Loucy (cell line): Measurements from ENCODE around the gene MNS1.

Experiments used
- EZH2phosphoT487 ChIP-seq: fragments of 200-600 bp; IDR thresholded peaks from 2 replicates; pipeline ENCODE4 v1.6.1; 2018; ENCODE audit warnings: antibody characterized with exemption, mild to moderate bottlenecking, moderate library complexity, borderline replicate concordance
- TF ChIP-seq, protein P1 (sequence below): fragments of 200-600 bp; sonication (generic); conservative IDR thresholded peaks from 2 replicates; pipeline ENCODE4 v1.5.1; 2014; ENCODE audit warnings: mild to moderate bottlenecking, antibody characterized with exemption, low read length

DNA sequence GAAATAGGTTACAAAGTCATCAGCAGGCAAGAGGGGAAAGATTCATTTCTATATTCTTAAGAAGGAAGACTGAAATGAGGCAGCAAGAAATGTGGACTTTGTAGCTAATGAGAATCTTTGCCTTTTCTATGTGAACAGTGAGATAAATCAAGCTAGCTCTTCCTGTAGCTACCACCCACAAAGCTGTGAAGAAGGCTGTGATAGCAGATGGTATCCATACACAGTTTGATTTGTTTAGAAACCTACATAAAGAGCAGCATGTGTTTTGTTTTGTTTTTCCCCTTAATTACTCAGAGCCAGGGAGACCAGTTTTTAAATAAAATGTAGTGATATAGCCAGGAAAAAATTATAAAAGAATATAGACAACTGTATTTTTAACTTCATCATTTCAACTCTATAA lies 54.2 kb downstream of the MNS1 start:
- TF ChIP-seq, protein P1, sequence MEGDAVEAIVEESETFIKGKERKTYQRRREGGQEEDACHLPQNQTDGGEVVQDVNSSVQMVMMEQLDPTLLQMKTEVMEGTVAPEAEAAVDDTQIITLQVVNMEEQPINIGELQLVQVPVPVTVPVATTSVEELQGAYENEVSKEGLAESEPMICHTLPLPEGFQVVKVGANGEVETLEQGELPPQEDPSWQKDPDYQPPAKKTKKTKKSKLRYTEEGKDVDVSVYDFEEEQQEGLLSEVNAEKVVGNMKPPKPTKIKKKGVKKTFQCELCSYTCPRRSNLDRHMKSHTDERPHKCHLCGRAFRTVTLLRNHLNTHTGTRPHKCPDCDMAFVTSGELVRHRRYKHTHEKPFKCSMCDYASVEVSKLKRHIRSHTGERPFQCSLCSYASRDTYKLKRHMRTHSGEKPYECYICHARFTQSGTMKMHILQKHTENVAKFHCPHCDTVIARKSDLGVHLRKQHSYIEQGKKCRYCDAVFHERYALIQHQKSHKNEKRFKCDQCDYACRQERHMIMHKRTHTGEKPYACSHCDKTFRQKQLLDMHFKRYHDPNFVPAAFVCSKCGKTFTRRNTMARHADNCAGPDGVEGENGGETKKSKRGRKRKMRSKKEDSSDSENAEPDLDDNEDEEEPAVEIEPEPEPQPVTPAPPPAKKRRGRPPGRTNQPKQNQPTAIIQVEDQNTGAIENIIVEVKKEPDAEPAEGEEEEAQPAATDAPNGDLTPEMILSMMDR: no peak
- TF ChIP-seq EZH2phosphoT487: no peak
